Osteoblast (primary cell): ENCODE results near the gene FAM13A. TPM values are rescaled to one million over a fixed set of nuclear protein-coding genes. Genes with fewer than 3 reads are reported as not detected.

Experiments
- DNase-seq: peaks from one replicate; pipeline ENCODE4 v3.0.0; 2011; ENCODE audit warnings: low spot score, mixed read lengths; ENCODE audit not compliant: insufficient read length; ENCODE audit errors: missing footprints
- H2AFZ ChIP-seq: 2 replicates; pipeline ENCODE4 v1.6.0; 2011; ENCODE audit warnings: mild to moderate bottlenecking, low read length
- H3K27ac ChIP-seq: 2 replicates; pipeline ENCODE4 v1.5.1; 2011; ENCODE audit warnings: mild to moderate bottlenecking, low read depth, low read length, moderate library complexity
- H3K27me3 ChIP-seq: 2 replicates; pipeline ENCODE4 v1.6.0; 2012; ENCODE audit warnings: mild to moderate bottlenecking, control low read depth, inconsistent platforms, low read length, moderate library complexity; ENCODE audit not compliant: insufficient read depth
- H3K36me3 ChIP-seq: 2 replicates; pipeline ENCODE4 v1.5.1; 2011; ENCODE audit warnings: mild to moderate bottlenecking, low read length, control low read depth, moderate library complexity; ENCODE audit not compliant: insufficient read depth
- H3K4me1 ChIP-seq: 2 replicates; pipeline ENCODE4 v1.5.1; 2011; ENCODE audit warnings: mild to moderate bottlenecking, low read length, control low read depth, moderate library complexity; ENCODE audit not compliant: insufficient read depth
- H3K4me2 ChIP-seq: 2 replicates; pipeline ENCODE4 v1.6.0; 2011; ENCODE audit warnings: mild to moderate bottlenecking, low read length; ENCODE audit not compliant: insufficient read depth
- H3K4me3 ChIP-seq: fragments of 200-600 bp; sonication (generic); 3 replicates; pipeline ENCODE4 v1.5.1; 2012; ENCODE audit warnings: mild to moderate bottlenecking, low read length, inconsistent platforms; ENCODE audit not compliant: insufficient read depth
- H3K79me2 ChIP-seq: 2 replicates; pipeline ENCODE4 v1.6.0; 2012; ENCODE audit warnings: mild to moderate bottlenecking, low read length, control low read depth, inconsistent platforms; ENCODE audit not compliant: insufficient read depth
- H3K9me3 ChIP-seq: 2 replicates; pipeline ENCODE4 v1.5.1; 2011; ENCODE audit warnings: low read depth, low read length, control low read depth
- H4K20me1 ChIP-seq: 2 replicates; pipeline ENCODE4 v1.6.0; 2012; ENCODE audit warnings: mild to moderate bottlenecking, low read length, control low read depth; ENCODE audit not compliant: insufficient read depth
- CTCF ChIP-seq: IDR thresholded peaks from 2 replicates; pipeline ENCODE4 v1.5.1; 2011; ENCODE audit warnings: mild to moderate bottlenecking, low read depth, low read length, moderate library complexity; ENCODE audit errors: extremely low read depth
- total RNA-seq: library from RNA; depleted of rRNA; stranded (reverse); fragments of >200 nt; gene quantifications from 2 replicates; pipeline ENCODE4 v1.2.3, GENCODE V29; 2012

The FAM13A gene
- total RNA-seq, 1 donor, result 18.8 TPM

GRCh38 chr4:88820698-88821415 lies 236.1 kb downstream of the FAM13A start:
- no peaks in the 10 kb centered on the region for H3K27me3 ChIP-seq
- peak overlapping the region; percentile 95 for H3K4me2 ChIP-seq
- no peaks in the 10 kb centered on the region for H3K9me3 ChIP-seq
- H2AFZ ChIP-seq, result peak overlapping the region; percentile 53
- no peaks in the 10 kb centered on the region for H4K20me1 ChIP-seq
- H3K79me2 ChIP-seq, result no peaks in the 10 kb centered on the region
- peaks cover 24% of the 10 kb centered on the region for H3K4me1 ChIP-seq
- no peak for TF ChIP-seq CTCF
- DNase-seq, result no peak
- no peaks in the 10 kb centered on the region for H3K36me3 ChIP-seq
- H3K4me3 ChIP-seq, result peak overlapping the region; percentile 48
- no peak overlapping the region for H3K27ac ChIP-seq

DNA sequence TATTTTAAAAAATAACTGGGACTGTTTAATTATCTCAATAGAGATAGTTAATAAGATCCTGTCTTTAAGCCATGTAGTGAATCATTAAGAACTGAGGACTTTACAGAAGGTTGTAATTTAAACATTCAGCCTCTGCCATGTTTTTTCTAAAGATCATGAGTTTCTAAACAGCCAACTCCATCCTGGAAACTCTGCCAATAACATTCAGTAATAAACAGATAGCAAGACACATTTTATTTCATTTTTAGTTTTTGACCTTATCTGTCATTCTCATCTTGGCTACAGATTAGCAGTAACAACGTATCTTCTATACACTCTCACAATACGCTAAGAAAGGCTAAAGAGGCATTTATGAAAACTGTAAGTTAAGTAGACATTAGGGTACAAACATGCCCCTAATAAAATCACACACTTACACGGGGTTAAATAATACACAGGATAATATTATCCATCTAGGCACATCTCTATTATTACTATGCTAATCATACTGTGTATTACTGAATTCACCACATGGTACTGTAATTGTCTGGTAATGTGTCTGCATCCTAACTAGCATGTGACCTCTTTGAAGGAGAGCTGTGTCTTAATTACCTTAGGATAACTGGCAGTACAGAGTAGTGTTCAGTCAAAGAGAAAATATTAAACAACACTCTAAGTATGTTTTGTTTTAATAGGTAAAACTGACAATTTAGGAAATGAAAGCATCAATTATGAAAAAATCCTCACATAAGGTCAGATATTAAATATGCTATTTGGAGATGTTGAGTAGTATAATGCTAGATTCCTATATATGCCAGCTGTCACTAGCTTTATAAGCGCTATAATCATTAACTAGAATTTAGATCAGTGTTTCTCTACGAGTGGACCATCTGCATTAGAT lies 236.9 kb downstream of the FAM13A start:
- Histone ChIP-seq H3K4me3 (no peak overlapping the region), H3K9me3 (no peaks in the 10 kb centered on the region), H4K20me1 (no peaks in the 10 kb centered on the region), H2AFZ (peak overlapping the region; percentile 53), H3K27ac (no peak overlapping the region), H3K4me1 (peaks cover 24% of the 10 kb centered on the region), H3K4me2 (peak overlapping the region; percentile 95), H3K36me3 (no peaks in the 10 kb centered on the region), H3K79me2 (no peaks in the 10 kb centered on the region), H3K27me3 (no peaks in the 10 kb centered on the region)
- no peak for TF ChIP-seq CTCF
- DNase-seq, result no peak

- Histone ChIP-seq H2AFZ (no peak overlapping the region), H3K27ac (no peak overlapping the region), H3K9me3 (no peaks in the 10 kb centered on the region), H3K36me3 (no peaks in the 10 kb centered on the region), H3K4me1 (peaks cover 20% of the 10 kb centered on the region), H4K20me1 (no peaks in the 10 kb centered on the region), H3K27me3 (no peaks in the 10 kb centered on the region), H3K4me3 (no peak overlapping the region), H3K4me2 (no peak overlapping the region), H3K79me2 (no peaks in the 10 kb centered on the region)
- DNase-seq, result no peak
- TF ChIP-seq CTCF, result peak; percentile 68
Measured at GRCh38 chr4:88818631-88819470, 238.1 kb downstream of the FAM13A start.
